Astrocyte of the cerebellum (primary cell): Measurements from ENCODE around the gene WDR55.

Experiments
- DNase-seq: peaks from one replicate; pipeline ENCODE4 v3.0.0-alpha.2; 2011; ENCODE audit warnings: low read depth
- H3K4me3 ChIP-seq: 2 replicates; pipeline ENCODE4 v1.5.1; 2011; ENCODE audit warnings: mild to moderate bottlenecking, low read depth, low read length, moderate library complexity
- CTCF ChIP-seq: IDR thresholded peaks from 2 replicates; pipeline ENCODE4 v1.5.1; 2012; ENCODE audit warnings: low read length, low read depth, moderate library complexity, mild to moderate bottlenecking; ENCODE audit errors: missing control alignments
- in situ Hi-C: cut with HindIII; loops from 2 replicates; pipeline ENCODE4 v1.10.0; 2017; ENCODE audit warnings: low sequenced_read_pairs

The WDR55 gene

GRCh38 chr5:140673187-140673976, 8.7 kb downstream of the WDR55 start, which contains the start of gene DND1:
DND1 (minus strand) TSS chr5:140673576; CDS start chr5:140673542, 34 bp downstream.
- H3K4me3 ChIP-seq: no peak within 1 kb of the TSS
- TF ChIP-seq CTCF: no peak
- DNase-seq: no peak
- in situ Hi-C loops: no loop called here

DNA sequence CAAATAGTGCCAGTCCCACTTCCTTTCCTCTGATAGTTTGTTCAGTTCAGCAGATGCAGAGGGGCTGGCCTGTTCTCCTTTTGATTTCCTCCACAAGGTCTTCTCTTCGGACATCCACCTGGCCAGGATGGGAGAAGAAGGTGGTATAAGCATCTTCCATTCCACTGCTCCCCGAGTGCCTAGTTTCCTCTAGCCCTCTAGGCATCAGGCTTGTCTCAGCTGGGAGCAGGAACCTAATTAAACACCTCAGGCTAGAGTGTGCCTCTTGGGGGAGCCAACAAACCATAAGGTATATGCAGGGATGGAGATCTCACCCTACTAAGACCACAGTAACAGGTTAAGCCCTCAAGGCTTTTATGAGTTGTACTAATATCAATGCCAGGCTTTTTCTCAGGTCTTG, 9.5 kb downstream of the WDR55 start:
- in situ Hi-C loops: no loop called here
- TF ChIP-seq CTCF: no peak
- H3K4me3 ChIP-seq: no peak overlapping the region
- DNase-seq: no peak

GRCh38 chr5:140674629-140675028, 9.9 kb downstream of the WDR55 start:
- TF ChIP-seq CTCF: no peak
- in situ Hi-C loops: no loop called here
- H3K4me3 ChIP-seq: no peak overlapping the region
- no peak for DNase-seq

- H3K4me3 ChIP-seq: no peak overlapping the region
- in situ Hi-C loops: no loop called here
- DNase-seq: no peak
- TF ChIP-seq CTCF: no peak
These were observed 13.2 kb downstream of the WDR55 start for GRCh38 chr5:140677947-140678346.

DNA sequence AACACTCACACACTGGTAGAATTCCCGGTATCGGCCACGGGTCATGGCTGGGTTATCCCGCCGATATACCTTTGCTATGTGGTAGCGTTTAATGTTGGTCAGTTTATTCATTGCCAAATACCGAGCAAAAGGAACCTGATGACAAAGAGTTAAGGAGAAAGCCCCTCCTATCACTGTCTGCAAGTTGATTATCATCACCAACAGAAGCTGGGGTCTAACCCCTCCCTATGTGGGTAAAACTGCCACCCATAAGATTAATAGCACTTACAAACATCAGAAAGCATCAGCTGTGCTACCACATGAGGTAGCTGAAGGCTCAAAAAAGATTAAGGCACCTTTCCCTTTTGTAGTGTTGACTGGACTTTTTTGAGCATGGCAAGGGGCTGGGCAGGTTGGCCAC, 14.3 kb downstream of the WDR55 start:
- H3K4me3 ChIP-seq: no peak overlapping the region
- in situ Hi-C loops: no loop called here
- no peak for TF ChIP-seq CTCF
- DNase-seq: no peak

DNA sequence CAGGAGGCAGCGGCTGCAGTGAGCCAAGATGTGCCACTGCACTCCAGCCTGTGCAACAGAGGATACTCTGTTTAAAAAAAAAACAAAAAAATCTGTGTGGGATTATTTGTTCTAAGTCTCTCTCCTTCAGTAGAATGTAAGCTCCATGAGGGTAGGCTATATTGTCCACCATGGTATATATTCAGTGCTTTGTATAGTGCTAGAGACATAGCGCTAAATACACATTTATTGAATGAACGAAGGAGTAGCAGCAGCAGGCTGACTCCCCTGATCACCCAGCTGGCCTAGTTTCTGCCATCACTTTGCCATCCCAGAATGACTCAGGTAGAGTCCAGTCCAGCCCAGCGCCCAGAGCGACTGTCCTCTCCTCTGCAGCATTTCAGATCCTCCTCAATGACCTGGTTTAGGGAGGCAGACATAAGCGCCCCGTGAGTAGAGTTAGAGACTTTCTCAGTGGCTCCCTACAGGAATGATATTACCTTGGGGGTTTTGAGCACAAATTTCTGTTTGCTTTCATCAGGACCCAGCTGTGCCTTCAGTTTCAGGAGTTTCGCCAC, 25.8 kb downstream of the WDR55 start:
- no peak for TF ChIP-seq CTCF
- no peak for DNase-seq
- peak overlapping the region; percentile 95 for H3K4me3 ChIP-seq
- in situ Hi-C loops: no loop called here
